Measurements from ENCODE around the gene CIROP.
A peak's percentile ranks its signal among the peaks of the same experiment; 100 is the strongest.

The CIROP gene

DNA sequence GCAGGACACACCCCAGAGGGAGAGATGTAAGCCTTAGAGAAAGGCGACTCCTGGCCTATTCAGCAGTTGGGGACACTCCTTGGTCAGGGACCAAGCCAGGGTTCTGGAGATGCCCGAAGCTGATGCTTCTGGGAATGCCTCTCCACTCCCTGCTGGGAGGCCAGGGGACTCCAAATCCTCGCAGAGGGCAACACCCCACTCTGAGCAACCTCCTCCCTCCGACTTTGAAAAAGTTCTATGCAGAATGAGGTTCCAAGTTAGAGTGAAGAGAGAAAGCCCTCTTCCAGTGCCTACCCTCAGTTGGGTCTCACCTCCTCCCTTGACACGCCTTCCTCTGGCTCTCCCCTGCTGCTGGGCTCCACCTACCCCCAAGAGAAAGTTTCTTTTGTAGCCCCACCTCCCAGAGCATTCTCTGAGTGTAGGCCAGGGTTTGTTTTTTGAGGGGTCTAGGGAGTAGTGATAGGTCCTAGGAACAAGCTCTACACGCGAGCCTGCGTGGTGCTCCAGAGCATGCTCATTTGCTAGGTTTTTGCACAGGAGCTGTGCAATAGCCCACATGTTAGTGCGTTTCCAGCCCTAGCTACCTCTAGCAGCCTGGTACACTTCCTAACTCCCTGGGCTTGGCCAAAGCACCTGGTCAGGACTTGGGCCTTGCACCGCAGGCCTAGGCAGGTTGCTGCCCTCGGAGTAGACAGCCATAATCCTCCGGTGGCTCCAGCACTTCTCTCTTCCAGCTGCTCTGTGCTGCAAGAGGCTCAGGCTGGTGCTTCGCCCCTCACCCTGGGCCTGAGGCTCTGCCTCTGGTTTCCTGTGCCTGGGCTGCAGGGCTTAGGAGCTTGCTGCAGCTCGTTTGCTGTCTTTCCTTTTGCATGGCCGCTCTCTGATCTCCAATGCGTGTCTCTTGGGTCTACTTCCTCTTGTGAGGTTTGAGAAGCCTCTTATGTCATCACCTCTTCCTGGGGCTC lies 14.9 kb upstream of the CIROP start:
- Histone ChIP-seq H3K27me3 (ENCODE audit: low read depth, low read length) (peaks cover 21% of the 10 kb centered on the region), H4K20me1 (ENCODE audit: insufficient read depth, low read length) (no peaks in the 10 kb centered on the region), H3K4me2 (ENCODE audit: low read length) (peak overlapping the region; percentile 87), H3K4me3 (ENCODE audit: low read length) (peak overlapping the region; percentile 65; the same call in 1 of the 2 replicates), H3K9ac (ENCODE audit: low read length) (peak overlapping the region; percentile 25; the same call in 1 of the 2 replicates), H3K79me2 (ENCODE audit: low read length) (no peaks in the 10 kb centered on the region), H3K36me3 (replicated peaks; ENCODE audit: low read depth, low read length) (no peaks in the 10 kb centered on the region), H3K4me1 (ENCODE audit: low read length) (peaks cover 28% of the 10 kb centered on the region), H3K9me3 (ENCODE audit: insufficient read depth, low read length) (no peaks in the 10 kb centered on the region), H2AFZ (ENCODE audit: low read depth, low read length) (peak overlapping the region; percentile 99), H3K27ac (ENCODE audit: low read length) (0 out of 2 replicates have a peak overlapping the region, but pooled peaks have one; percentile 15)
- TF ChIP-seq EZH2phosphoT487 (IDR thresholded peaks at IDR 0.05; ENCODE audit: low read depth): no peak
- no peak for TF ChIP-seq CTCF (IDR thresholded peaks at IDR 0.05; ENCODE audit: low read depth, low read length)

- Histone ChIP-seq H3K36me3 (replicated peaks; ENCODE audit: low read depth, low read length) (no peaks in the 10 kb centered on the region), H3K4me2 (ENCODE audit: low read length) (peak within 1 kb of the TSS; percentile 87), H2AFZ (ENCODE audit: low read depth, low read length) (peak within 1 kb of the TSS; percentile 99), H4K20me1 (ENCODE audit: insufficient read depth, low read length) (no peaks in the 10 kb centered on the region), H3K4me1 (ENCODE audit: low read length) (peaks cover 29% of the 10 kb centered on the region), H3K27ac (ENCODE audit: low read length) (0 out of 2 replicates have a peak within 1 kb of the TSS, but pooled peaks have one; percentile 15), H3K9ac (ENCODE audit: low read length) (0 out of 2 replicates have a peak within 1 kb of the TSS, but pooled peaks have one; percentile 25), H3K4me3 (ENCODE audit: low read length) (peak within 1 kb of the TSS; percentile 65; the same call in 1 of the 2 replicates), H3K9me3 (ENCODE audit: insufficient read depth, low read length) (no peaks in the 10 kb centered on the region), H3K27me3 (ENCODE audit: low read depth, low read length) (peaks cover 25% of the 10 kb centered on the region), H3K79me2 (ENCODE audit: low read length) (no peaks in the 10 kb centered on the region)
- TF ChIP-seq EZH2phosphoT487 (IDR thresholded peaks at IDR 0.05; ENCODE audit: low read depth) (no peak), CTCF (IDR thresholded peaks at IDR 0.05; ENCODE audit: low read depth, low read length) (no peak)
Observed at GRCh38 chr14:23118506-23119362, 13.9 kb upstream of the CIROP start, which contains the start of gene CEBPE. Gene CEBPE (minus strand): TSS chr14:23119255. CDS start chr14:23119091, 164 bp downstream.

GRCh38 chr14:23117371-23118020 lies 12.7 kb upstream of the CIROP start:
- no peak overlapping the region for H3K27ac ChIP-seq (ENCODE audit: low read length)
- no peak overlapping the region for H2AFZ ChIP-seq (ENCODE audit: low read depth, low read length)
- no peak overlapping the region for H3K4me2 ChIP-seq (ENCODE audit: low read length)
- TF ChIP-seq EZH2phosphoT487 (IDR thresholded peaks at IDR 0.05; ENCODE audit: low read depth) (no peak), CTCF (IDR thresholded peaks at IDR 0.05; ENCODE audit: low read depth, low read length) (no peak)
- no peaks in the 10 kb centered on the region for H3K36me3 ChIP-seq (replicated peaks; ENCODE audit: low read depth, low read length)
- H4K20me1 ChIP-seq (ENCODE audit: insufficient read depth, low read length): no peaks in the 10 kb centered on the region
- H3K9ac ChIP-seq (ENCODE audit: low read length): no peak overlapping the region
- H3K4me1 ChIP-seq (ENCODE audit: low read length): peaks cover 29% of the 10 kb centered on the region
- H3K27me3 ChIP-seq (ENCODE audit: low read depth, low read length): peaks cover 25% of the 10 kb centered on the region
- no peak overlapping the region for H3K4me3 ChIP-seq (ENCODE audit: low read length)
- H3K79me2 ChIP-seq (ENCODE audit: low read length): no peaks in the 10 kb centered on the region
- H3K9me3 ChIP-seq (ENCODE audit: insufficient read depth, low read length): no peaks in the 10 kb centered on the region

Data from OCI-LY3 (cell line).